ENCODE measurements around the gene PIM2.

The PIM2 gene

GRCh38 chrX:48940404-48940955, 21.7 kb upstream of the PIM2 start:
- DNase-seq (ENCODE audit: low spot score) (no peak), ATAC-seq (ENCODE audit: low read depth) (no peak)
- no peak for TF ChIP-seq CTCF (IDR thresholded peaks at IDR 0.05; ENCODE audit: poor library complexity, severe bottlenecking)
- no peaks in the 10 kb centered on the region for H3K4me1 ChIP-seq (ENCODE audit: insufficient read depth, poor library complexity, severe bottlenecking)
- no peak overlapping the region for H3K4me3 ChIP-seq (ENCODE audit: severe bottlenecking)
- H3K27ac ChIP-seq (ENCODE audit: poor library complexity, severe bottlenecking) = no peak overlapping the region
- no peaks in the 10 kb centered on the region for H3K9me3 ChIP-seq (ENCODE audit: severe bottlenecking)
- peaks cover 7% of the 10 kb centered on the region; the same call in 1 of the 2 replicates for H3K36me3 ChIP-seq (ENCODE audit: low read depth)
- no peaks in the 10 kb centered on the region for H3K27me3 ChIP-seq (ENCODE audit: insufficient read depth, poor library complexity, severe bottlenecking)

- no peak overlapping the region for H3K27ac ChIP-seq (ENCODE audit: poor library complexity, severe bottlenecking)
- no peak overlapping the region for H3K4me3 ChIP-seq (ENCODE audit: severe bottlenecking)
- H3K27me3 ChIP-seq (ENCODE audit: insufficient read depth, poor library complexity, severe bottlenecking) = no peaks in the 10 kb centered on the region
- H3K36me3 ChIP-seq (ENCODE audit: low read depth) = peaks cover 7% of the 10 kb centered on the region; the same call in 1 of the 2 replicates
- no peaks in the 10 kb centered on the region for H3K4me1 ChIP-seq (ENCODE audit: insufficient read depth, poor library complexity, severe bottlenecking)
- no peak for TF ChIP-seq CTCF (IDR thresholded peaks at IDR 0.05; ENCODE audit: poor library complexity, severe bottlenecking)
- ATAC-seq (ENCODE audit: low read depth) (no peak), DNase-seq (ENCODE audit: low spot score) (no peak)
- H3K9me3 ChIP-seq (ENCODE audit: severe bottlenecking) = no peaks in the 10 kb centered on the region
These were observed 20.9 kb upstream of the PIM2 start for GRCh38 chrX:48939524-48940228.

GRCh38 chrX:48938721-48939425, 20.0 kb upstream of the PIM2 start:
- Histone ChIP-seq H3K27ac (ENCODE audit: poor library complexity, severe bottlenecking) (no peak overlapping the region), H3K9me3 (ENCODE audit: severe bottlenecking) (no peaks in the 10 kb centered on the region), H3K4me3 (ENCODE audit: severe bottlenecking) (no peak overlapping the region), H3K27me3 (ENCODE audit: insufficient read depth, poor library complexity, severe bottlenecking) (no peaks in the 10 kb centered on the region), H3K4me1 (ENCODE audit: insufficient read depth, poor library complexity, severe bottlenecking) (no peaks in the 10 kb centered on the region), H3K36me3 (ENCODE audit: low read depth) (peaks cover 7% of the 10 kb centered on the region; the same call in 1 of the 2 replicates)
- ATAC-seq (ENCODE audit: low read depth) (no peak), DNase-seq (ENCODE audit: low spot score) (no peak)
- no peak for TF ChIP-seq CTCF (IDR thresholded peaks at IDR 0.05; ENCODE audit: poor library complexity, severe bottlenecking)

GRCh38 chrX:48937054-48937907, 18.5 kb upstream of the PIM2 start:
- Histone ChIP-seq H3K27ac (ENCODE audit: poor library complexity, severe bottlenecking) (no peak overlapping the region), H3K4me1 (ENCODE audit: insufficient read depth, poor library complexity, severe bottlenecking) (no peaks in the 10 kb centered on the region), H3K36me3 (ENCODE audit: low read depth) (0 out of 2 replicates have a peak, but pooled peaks cover 3% of the 10 kb centered on the region), H3K27me3 (ENCODE audit: insufficient read depth, poor library complexity, severe bottlenecking) (no peaks in the 10 kb centered on the region), H3K9me3 (ENCODE audit: severe bottlenecking) (no peaks in the 10 kb centered on the region), H3K4me3 (ENCODE audit: severe bottlenecking) (no peak overlapping the region)
- TF ChIP-seq CTCF (IDR thresholded peaks at IDR 0.05; ENCODE audit: poor library complexity, severe bottlenecking) = no peak
- no peak for DNase-seq (ENCODE audit: low spot score)
- ATAC-seq (ENCODE audit: low read depth) = no peak
